Psoas muscle (tissue), 8 donors: ENCODE measurements around the gene CENPO. TPM values are rescaled to one million over a fixed set of nuclear protein-coding genes. Genes with fewer than 3 reads are reported as not detected.

Experiments used
- ATAC-seq, 4 donors: fragments of 200-7000 bp; cut with Tn5 transposase; one replicate each; pipeline ENCODE4 v1.9.1; 2020; ENCODE audit warnings: moderate library complexity in 3 of 4, mild to moderate bottlenecking in 2 of 4
- DNase-seq, 2 donors: peaks; one replicate each; pipeline ENCODE4 v3.0.0-alpha.2; 2020
- H3K27ac ChIP-seq: fragments of 200-600 bp; one replicate; pipeline ENCODE4 v1.8.0; 2022
- H3K27me3 ChIP-seq, 3 donors: fragments of 200-600 bp in 1 of 3; one replicate each; pipeline versions ENCODE4 v1.6.1 to v1.8.0; 2013 to 2022; ENCODE audit warnings: low read length in 2 of 3, mild to moderate bottlenecking in 2 of 3, moderate library complexity in 1 of 3; ENCODE audit not compliant: insufficient read depth in 3 of 3
- H3K36me3 ChIP-seq, 2 donors: fragments of 200-600 bp in 1 of 2; one replicate each; pipeline versions ENCODE4 v1.6.1 to v1.8.0; 2013 to 2022; ENCODE audit warnings: low read depth in 1 of 2, mild to moderate bottlenecking in 1 of 2, moderate library complexity in 1 of 2; ENCODE audit not compliant: insufficient read depth in 1 of 2
- H3K4me1 ChIP-seq: fragments of 200-600 bp; one replicate; pipeline ENCODE4 v1.8.0; 2022
- H3K4me3 ChIP-seq: fragments of 200-600 bp; one replicate; pipeline ENCODE4 v1.8.0; 2022; ENCODE audit warnings: mild to moderate bottlenecking
- H3K9me3 ChIP-seq: fragments of 200-600 bp; one replicate; pipeline ENCODE4 v1.8.0; 2022
- CTCF ChIP-seq: fragments of 200-600 bp; IDR thresholded peaks from one replicate; pipeline ENCODE4 v1.8.0; 2022; ENCODE audit warnings: antibody characterized with exemption
- WGBS, 3 donors: extraction: QIAGEN DNeasy Blood & Tissue Kit; methylation state at CpG; one replicate each; pipeline versions ENCODE4 v1.1.6 to v1.1.7; 2013; 5-methylcytosine and 5-hydroxymethylcytosine counted together
- intact Hi-C, 2 donors: fragments of 100-400 bp; cut with DNase I; formaldehyde crosslinking; loops; one replicate each; pipeline versions ENCODE4 v1.11.0 to v1.14.2; 2022
- polyA plus RNA-seq, 3 donors: library from polyadenylated mRNA; stranded (reverse); fragments of 200-250 nt; gene quantifications; one replicate each; pipeline ENCODE4 v1.2.3, GENCODE V29; 2013
- total RNA-seq, 4 donors: library from RNA; stranded (reverse); fragmentation: NEBNext Ultra II Directional in 2 of 4; extraction: Animal tissue kit (Norgen Biotek cat#: 25700) in 2 of 4; gene quantifications; one replicate each; pipeline versions ENCODE4 v1.2.1 to v1.2.4, GENCODE V29; 2021 to 2023
- donor health status: healthy with polysubstance abuse.
- donor health status: DM: no; HTN: no; CAD: no; lungs with moderate emphysema.
- donor health status: Bipolar disorder and iron deficiency.
- donor health status: healthy.
- donor health status: DM: yes; HTN: yes; CAD: no.
- donor health status: DM: no; HTN: no; CAD: no.
- donor health status: DM: no; HTN: no; CAD: no.
- donor health status: DM: yes; HTN: yes; CAD: no.

Gene CENPO
- total and polyA plus RNA-seq, 7 donors, result 1.6 to 5.4 (median 2.8) TPM

GRCh38 chr2:24842081-24843050, 49.1 kb downstream of the CENPO start:
- Histone ChIP-seq H3K4me3 (no peak overlapping the region), H3K36me3 (no peaks in the 10 kb centered on the region), H3K27ac (no peak overlapping the region), H3K27me3 (peaks cover 0 to 1% (median 0%) of the 10 kb centered on the region in 3 donors), H3K4me1 (no peaks in the 10 kb centered on the region), H3K9me3 (no peaks in the 10 kb centered on the region)
- DNase-seq (peak in 1 of 2 donors; percentile 22), ATAC-seq (no peak)
- no peak for TF ChIP-seq CTCF
- 96% methylated on average over 39 of the region's 39 CpGs for WGBS, 3 donors
- intact Hi-C loops, result no loop called here

GRCh38 chr2:24843330-24843860, 50.2 kb downstream of the CENPO start:
- H3K4me1 ChIP-seq, result no peaks in the 10 kb centered on the region
- H3K9me3 ChIP-seq, result no peaks in the 10 kb centered on the region
- no peak overlapping the region for H3K27ac ChIP-seq
- ATAC-seq (no peak), DNase-seq (peak in 1 of 2 donors; percentile 36)
- WGBS, 3 donors, result 96 to 98% (median 98%) methylated on average over 12 of the region's 12 CpGs
- no peak overlapping the region for H3K4me3 ChIP-seq
- H3K36me3 ChIP-seq, result no peaks in the 10 kb centered on the region
- peaks cover 0 to 1% (median 0%) of the 10 kb centered on the region in 3 donors for H3K27me3 ChIP-seq
- TF ChIP-seq CTCF, result no peak
- intact Hi-C loops, result no loop called here

- H3K36me3 ChIP-seq, result no peaks in the 10 kb centered on the region
- 93 to 97% (median 94%) methylated on average over 9 of the region's 9 CpGs for WGBS, 3 donors
- no peak for TF ChIP-seq CTCF
- peak in 1 of 2 donors; percentile 33 for DNase-seq
- no peak overlapping the region for H3K27ac ChIP-seq
- H3K9me3 ChIP-seq, result no peaks in the 10 kb centered on the region
- no peak overlapping the region for H3K4me3 ChIP-seq
- H3K27me3 ChIP-seq, result peaks cover 0 to 1% (median 0%) of the 10 kb centered on the region in 3 donors
- ATAC-seq, result no peak
- intact Hi-C loops, result no loop called here
- no peaks in the 10 kb centered on the region for H3K4me1 ChIP-seq
Measured at GRCh38 chr2:24844023-24844685, 50.9 kb downstream of the CENPO start.

GRCh38 chr2:24845691-24846090, 52.5 kb downstream of the CENPO start:
- no peak overlapping the region for H3K4me3 ChIP-seq
- intact Hi-C loops, result no loop called here
- 93 to 99% (median 98%) methylated on average over 5 of the region's 5 CpGs for WGBS, 3 donors
- ATAC-seq (no peak), DNase-seq (peak in 1 of 2 donors; percentile 41)
- no peak for TF ChIP-seq CTCF
- no peaks in the 10 kb centered on the region for H3K9me3 ChIP-seq
- H3K27ac ChIP-seq, result no peak overlapping the region
- H3K4me1 ChIP-seq, result no peaks in the 10 kb centered on the region
- peaks cover 0 to 1% (median 0%) of the 10 kb centered on the region in 3 donors for H3K27me3 ChIP-seq
- H3K36me3 ChIP-seq, result no peaks in the 10 kb centered on the region
